SU-DHL-6 (cell line): ENCODE data around the gene DLGAP3.

Source experiments
- H2AFZ ChIP-seq: fragments of 200-600 bp; sonication (generic); 2 replicates; pipeline ENCODE4 v1.6.1; 2014; ENCODE audit warnings: low read depth, mild to moderate bottlenecking, moderate library complexity, mixed read lengths, antibody characterized with exemption, low read length; ENCODE audit not compliant: severe bottlenecking
- H3F3A ChIP-seq: fragments of 200-600 bp; shearing (Covaris generic); 2 replicates; pipeline ENCODE4 v1.6.0; 2016; ENCODE audit warnings: antibody characterized with exemption, mild to moderate bottlenecking; ENCODE audit not compliant: insufficient read depth
- H3K27ac ChIP-seq: fragments of 200-600 bp; sonication (generic); 2 replicates; pipeline ENCODE4 v1.5.1; 2016; ENCODE audit warnings: low read depth, mild to moderate bottlenecking, low read length, moderate library complexity, mixed read lengths
- H3K27me3 ChIP-seq: fragments of 200-600 bp; sonication (generic), shearing (Covaris generic); 2 replicates; pipeline ENCODE4 v1.6.0; 2014; ENCODE audit warnings: mild to moderate bottlenecking, low read length
- H3K36me3 ChIP-seq: fragments of 200-600 bp; sonication (generic); 2 replicates; pipeline ENCODE4 v1.6.1; 2014; ENCODE audit warnings: mild to moderate bottlenecking, low read length, mixed read lengths
- H3K4me2 ChIP-seq: fragments of 300-600, 200-600 bp; shearing (Covaris generic), sonication (generic); 2 replicates; pipeline ENCODE4 v1.6.0; 2014; ENCODE audit warnings: low read length, low read depth, mild to moderate bottlenecking; ENCODE audit not compliant: poor library complexity, severe bottlenecking
- H3K4me3 ChIP-seq: fragments of 200-600 bp; sonication (generic); 2 replicates; pipeline ENCODE4 v1.5.1; 2014; ENCODE audit warnings: antibody characterized with exemption, low read length, mild to moderate bottlenecking, mixed read lengths; ENCODE audit not compliant: insufficient read depth, poor library complexity, severe bottlenecking
- H3K79me2 ChIP-seq: fragments of 200-600 bp; sonication (generic); 2 replicates; pipeline ENCODE4 v1.6.1; 2014; ENCODE audit warnings: mild to moderate bottlenecking, low read length, moderate library complexity; ENCODE audit not compliant: insufficient read depth
- H3K9ac ChIP-seq: fragments of 200-600 bp; sonication (generic); 2 replicates; pipeline ENCODE4 v1.7.0; 2014; ENCODE audit warnings: mild to moderate bottlenecking, low read length
- H3K9me2 ChIP-seq: fragments of 200-600 bp; sonication (generic); replicated peaks from 2 replicates; pipeline ENCODE4 v1.6.1; 2014; ENCODE audit warnings: low read length; ENCODE audit not compliant: insufficient read depth
- H3K9me3 ChIP-seq: fragments of 200-600 bp; sonication (generic); 2 replicates; pipeline ENCODE4 v1.6.1; 2014; ENCODE audit warnings: low read length, mixed read lengths; ENCODE audit not compliant: insufficient read depth
- H4K20me1 ChIP-seq: fragments of 200-600 bp; sonication (generic); 2 replicates; pipeline ENCODE4 v1.6.1; 2014; ENCODE audit warnings: low read depth, mild to moderate bottlenecking, antibody characterized with exemption, low read length, moderate library complexity, mixed read lengths
- CTCF ChIP-seq: fragments of 200-600 bp; sonication (generic); IDR thresholded peaks from one replicate; pipeline ENCODE4 v1.5.1; 2017; ENCODE audit warnings: antibody characterized with exemption, mild to moderate bottlenecking, low read length, moderate library complexity; ENCODE audit not compliant: insufficient read depth, poor library complexity, severe bottlenecking
- EZH2phosphoT487 ChIP-seq: fragments of 200-600 bp; sonication (generic), shearing (Covaris generic); conservative IDR thresholded peaks from 2 replicates; pipeline ENCODE4 v1.6.1; 2018; ENCODE audit warnings: mild to moderate bottlenecking, antibody characterized with exemption, low read length, moderate library complexity, mixed read lengths

The DLGAP3 gene

GRCh38 chr1:34846265-34846664 is 83.2 kb downstream of the DLGAP3 start:
- H3F3A ChIP-seq: no peaks in the 10 kb centered on the region
- H3K27ac ChIP-seq: no peak overlapping the region
- no peaks in the 10 kb centered on the region for H4K20me1 ChIP-seq
- no peaks in the 10 kb centered on the region for H3K9me2 ChIP-seq
- H3K9me3 ChIP-seq: no peaks in the 10 kb centered on the region
- no peak overlapping the region for H3K4me3 ChIP-seq
- H3K4me2 ChIP-seq: no peak overlapping the region
- no peak for TF ChIP-seq EZH2phosphoT487
- TF ChIP-seq CTCF: no peak
- H2AFZ ChIP-seq: no peak overlapping the region
- H3K9ac ChIP-seq: no peak overlapping the region
- no peaks in the 10 kb centered on the region for H3K36me3 ChIP-seq
- no peaks in the 10 kb centered on the region for H3K79me2 ChIP-seq
- no peaks in the 10 kb centered on the region for H3K27me3 ChIP-seq

- Histone ChIP-seq H3K9me2 (no peaks in the 10 kb centered on the region), H3K4me3 (no peak overlapping the region), H3K27ac (no peak overlapping the region), H3K27me3 (no peaks in the 10 kb centered on the region), H3K79me2 (no peaks in the 10 kb centered on the region), H3K36me3 (no peaks in the 10 kb centered on the region), H3K9ac (no peak overlapping the region), H3K9me3 (no peaks in the 10 kb centered on the region), H2AFZ (no peak overlapping the region), H3K4me2 (no peak overlapping the region), H4K20me1 (no peaks in the 10 kb centered on the region), H3F3A (no peaks in the 10 kb centered on the region)
- TF ChIP-seq EZH2phosphoT487 (no peak), CTCF (no peak)
These were observed 84.1 kb downstream of the DLGAP3 start for GRCh38 chr1:34845131-34845901.

- Histone ChIP-seq H3K27me3 (no peaks in the 10 kb centered on the region), H3K4me2 (no peak overlapping the region), H3K36me3 (no peaks in the 10 kb centered on the region), H3K9me2 (no peaks in the 10 kb centered on the region), H3F3A (no peaks in the 10 kb centered on the region), H3K79me2 (no peaks in the 10 kb centered on the region), H2AFZ (no peak overlapping the region), H3K9ac (no peak overlapping the region), H4K20me1 (no peaks in the 10 kb centered on the region), H3K9me3 (no peaks in the 10 kb centered on the region), H3K4me3 (no peak overlapping the region), H3K27ac (no peak overlapping the region)
- no peak for TF ChIP-seq EZH2phosphoT487
- TF ChIP-seq CTCF: no peak
These were observed 85.2 kb downstream of the DLGAP3 start for GRCh38 chr1:34844252-34844634.
